Uterus (tissue), 4 donors: Measurements from ENCODE around the gene AKR1E2. TPM values are rescaled to one million over a fixed set of nuclear protein-coding genes. Genes with fewer than 3 reads are reported as not detected.

Experiments
- DNase-seq, 2 donors: peaks; one replicate each; pipeline ENCODE4 v3.0.0-alpha.2; 2019 to 2020
- H3K27ac ChIP-seq, 2 donors: fragments of 200-600 bp; sonication (generic); 1 replicate in 1 of 2; 2 replicates in 1 of 2; pipeline ENCODE4 v1.5.1; 2016 to 2018
- H3K27me3 ChIP-seq, 2 donors: fragments of 200-600 bp; sonication (generic); one replicate each; pipeline ENCODE4 v1.5.1; 2018 to 2019; ENCODE audit warnings: control low read depth in 1 of 2
- H3K36me3 ChIP-seq, 2 donors: fragments of 200-600 bp; sonication (generic); one replicate each; pipeline ENCODE4 v1.5.1; 2019; ENCODE audit warnings: control low read depth in 1 of 2
- H3K4me1 ChIP-seq, 2 donors: fragments of 200-600 bp; sonication (generic); one replicate each; pipeline ENCODE4 v1.5.1; 2018 to 2019; ENCODE audit warnings: control low read depth in 1 of 2
- H3K4me3 ChIP-seq, 2 donors: fragments of 200-600 bp; sonication (generic); 1 replicate in 1 of 2; 2 replicates in 1 of 2; pipeline ENCODE4 v1.5.1; 2018 to 2019; ENCODE audit warnings: mild to moderate bottlenecking in 1 of 2
- H3K9me3 ChIP-seq, 2 donors: fragments of 200-600 bp; sonication (generic); one replicate each; pipeline ENCODE4 v1.5.1; 2019; ENCODE audit warnings: control low read depth in 1 of 2
- POLR2A ChIP-seq, 2 donors: fragments of 450-650 bp; IDR thresholded peaks; one replicate each; pipeline ENCODE4 v1.6.1; 2016; ENCODE audit warnings: antibody characterized with exemption in 2 of 2, mild to moderate bottlenecking in 1 of 2, moderate library complexity in 1 of 2
- intact Hi-C: fragments of 100-400 bp; cut with DNase I; formaldehyde crosslinking; loops from one replicate; pipeline ENCODE4 v1.15.1; 2023; ENCODE audit warnings: low total_unique reads
- total RNA-seq, 4 donors: library from RNA; depleted of rRNA in 3 of 4; stranded (reverse); fragments of >200 nt in 3 of 4; gene quantifications; one replicate each; pipeline versions ENCODE4 v1.1.0 to v1.2.4, GENCODE V29; 2014 to 2023
- TF ChIP-seq, protein P1 (sequence below), 4 experiments: fragments of 200-600 bp in 2 of 4; fragments of 450-650 bp in 2 of 4; sonication (generic) in 2 of 4; IDR thresholded peaks; one replicate each; pipeline ENCODE4 v1.5.1; 2016 to 2019; ENCODE audit warnings: antibody characterized with exemption in 4 of 4, mild to moderate bottlenecking in 2 of 4, moderate library complexity in 1 of 4
- donor health status: DM: yes; HTN: yes; CAD: no.

Gene AKR1E2
- total RNA-seq, 4 donors from 2014 or later: 1.8 to 31.3 (median 16.1) TPM

DNA sequence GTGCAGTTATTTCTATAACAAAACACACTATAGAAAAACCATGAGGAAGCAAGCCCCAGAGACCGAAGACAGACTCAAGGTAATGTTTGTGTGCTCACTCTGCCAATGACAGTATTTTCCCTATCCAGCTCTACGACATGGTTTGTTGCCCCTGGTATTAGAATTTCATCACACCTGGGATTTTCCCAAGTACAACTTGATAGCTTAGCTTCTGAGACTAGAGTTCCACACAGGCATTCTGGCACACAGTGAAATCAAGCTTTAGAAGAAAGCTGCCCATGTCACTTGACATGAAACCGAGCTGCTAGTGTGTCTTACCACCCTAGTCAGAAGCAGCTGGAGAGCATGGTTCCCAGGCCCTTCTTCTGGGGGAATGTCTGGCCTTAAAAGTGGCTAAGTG lies 44.1 kb upstream of the AKR1E2 start:
- H3K4me3 ChIP-seq: no peak overlapping the region
- no peak overlapping the region for H3K27ac ChIP-seq
- intact Hi-C loops: no loop called here
- H3K27me3 ChIP-seq: no peaks in the 10 kb centered on the region
- no peaks in the 10 kb centered on the region for H3K9me3 ChIP-seq
- H3K36me3 ChIP-seq: no peaks in the 10 kb centered on the region
- no peak for DNase-seq
- H3K4me1 ChIP-seq: no peaks in the 10 kb centered on the region
- TF ChIP-seq, protein P1, sequence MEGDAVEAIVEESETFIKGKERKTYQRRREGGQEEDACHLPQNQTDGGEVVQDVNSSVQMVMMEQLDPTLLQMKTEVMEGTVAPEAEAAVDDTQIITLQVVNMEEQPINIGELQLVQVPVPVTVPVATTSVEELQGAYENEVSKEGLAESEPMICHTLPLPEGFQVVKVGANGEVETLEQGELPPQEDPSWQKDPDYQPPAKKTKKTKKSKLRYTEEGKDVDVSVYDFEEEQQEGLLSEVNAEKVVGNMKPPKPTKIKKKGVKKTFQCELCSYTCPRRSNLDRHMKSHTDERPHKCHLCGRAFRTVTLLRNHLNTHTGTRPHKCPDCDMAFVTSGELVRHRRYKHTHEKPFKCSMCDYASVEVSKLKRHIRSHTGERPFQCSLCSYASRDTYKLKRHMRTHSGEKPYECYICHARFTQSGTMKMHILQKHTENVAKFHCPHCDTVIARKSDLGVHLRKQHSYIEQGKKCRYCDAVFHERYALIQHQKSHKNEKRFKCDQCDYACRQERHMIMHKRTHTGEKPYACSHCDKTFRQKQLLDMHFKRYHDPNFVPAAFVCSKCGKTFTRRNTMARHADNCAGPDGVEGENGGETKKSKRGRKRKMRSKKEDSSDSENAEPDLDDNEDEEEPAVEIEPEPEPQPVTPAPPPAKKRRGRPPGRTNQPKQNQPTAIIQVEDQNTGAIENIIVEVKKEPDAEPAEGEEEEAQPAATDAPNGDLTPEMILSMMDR (IDR thresholded peaks at IDR 0.05): no peak
- no peak for TF ChIP-seq POLR2A (IDR thresholded peaks at IDR 0.05)

DNA sequence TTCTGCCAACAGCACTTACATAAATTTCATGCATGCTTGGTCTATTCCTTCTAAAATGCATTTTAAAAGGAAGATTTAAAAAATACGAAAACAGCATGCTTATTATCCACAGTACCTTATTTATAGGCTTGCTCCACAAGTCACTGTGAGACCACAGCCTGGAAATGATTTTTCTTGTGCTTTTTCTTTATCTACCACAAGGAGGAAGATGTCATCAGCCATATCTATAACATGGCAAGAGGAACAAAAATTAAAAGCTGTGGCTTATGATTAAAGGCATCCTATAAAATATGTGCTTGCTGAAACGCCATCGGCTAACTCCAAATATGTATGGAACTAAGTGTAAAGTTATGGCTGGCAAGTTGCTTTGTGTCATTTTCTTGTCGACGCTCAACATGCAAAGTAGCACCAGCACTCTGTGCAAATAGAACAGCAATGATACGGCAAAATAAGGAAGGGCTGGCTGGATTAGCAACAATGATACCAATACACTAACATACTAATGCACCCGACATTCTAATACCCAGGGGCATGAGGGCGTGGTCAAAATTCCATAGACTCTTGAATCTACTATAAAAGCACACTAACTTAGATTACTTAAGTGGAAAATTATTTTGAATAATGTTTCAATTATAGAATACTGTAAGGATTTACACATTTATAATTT lies 41.2 kb upstream of the AKR1E2 start:
- Histone ChIP-seq H3K9me3 (no peaks in the 10 kb centered on the region), H3K4me3 (no peak overlapping the region), H3K27ac (no peak overlapping the region), H3K4me1 (no peaks in the 10 kb centered on the region), H3K27me3 (peaks cover 0 to 3% of the 10 kb centered on the region in 2 donors), H3K36me3 (no peaks in the 10 kb centered on the region)
- TF ChIP-seq POLR2A (IDR thresholded peaks at IDR 0.05): no peak
- TF ChIP-seq, protein P1 (IDR thresholded peaks at IDR 0.05): no peak
- intact Hi-C loops: no loop called here
- no peak for DNase-seq

DNA sequence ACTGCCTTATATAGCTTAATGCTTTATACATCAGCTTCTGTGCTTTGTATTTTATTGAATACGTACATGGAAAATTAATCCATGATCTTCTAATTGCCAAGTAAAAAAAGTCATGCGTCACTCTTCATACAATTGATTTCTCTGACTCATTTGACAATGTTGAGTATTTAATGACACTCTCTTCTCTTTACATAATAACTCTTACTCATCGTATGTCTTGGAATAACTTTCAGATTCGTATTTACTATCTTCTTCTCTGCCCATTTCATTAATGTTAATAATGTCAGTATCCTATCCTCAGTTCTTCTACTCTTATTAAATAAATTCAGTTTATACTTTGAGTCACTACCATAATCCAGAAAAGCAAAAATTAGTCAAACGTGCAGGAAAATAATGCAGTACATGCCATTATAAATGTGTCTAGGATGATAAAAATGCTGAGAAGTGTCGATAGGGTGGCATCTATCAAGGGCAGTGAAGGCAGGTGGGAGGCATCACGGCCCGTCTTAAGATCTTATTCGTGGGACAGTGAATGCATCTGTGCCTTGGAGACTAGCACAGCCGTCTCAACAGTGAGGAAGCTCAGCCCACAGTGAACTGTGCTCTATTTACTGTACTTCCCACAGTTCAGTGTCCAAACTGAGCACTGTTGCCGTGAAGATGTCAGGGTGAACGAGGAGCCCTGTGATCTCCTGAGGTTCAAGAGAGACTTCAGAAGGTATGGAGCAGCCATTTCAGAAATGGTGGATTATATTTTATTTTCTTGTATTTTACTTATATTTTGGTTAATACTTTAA lies 39.8 kb upstream of the AKR1E2 start:
- no peak for DNase-seq
- H3K4me1 ChIP-seq: no peaks in the 10 kb centered on the region
- no peaks in the 10 kb centered on the region for H3K9me3 ChIP-seq
- H3K36me3 ChIP-seq: no peaks in the 10 kb centered on the region
- TF ChIP-seq, protein P1 (IDR thresholded peaks at IDR 0.05): no peak
- TF ChIP-seq POLR2A (IDR thresholded peaks at IDR 0.05): no peak
- H3K27ac ChIP-seq: no peak overlapping the region
- intact Hi-C loops: no loop called here
- no peak overlapping the region for H3K4me3 ChIP-seq
- H3K27me3 ChIP-seq: peaks cover 0 to 3% of the 10 kb centered on the region in 2 donors

DNA sequence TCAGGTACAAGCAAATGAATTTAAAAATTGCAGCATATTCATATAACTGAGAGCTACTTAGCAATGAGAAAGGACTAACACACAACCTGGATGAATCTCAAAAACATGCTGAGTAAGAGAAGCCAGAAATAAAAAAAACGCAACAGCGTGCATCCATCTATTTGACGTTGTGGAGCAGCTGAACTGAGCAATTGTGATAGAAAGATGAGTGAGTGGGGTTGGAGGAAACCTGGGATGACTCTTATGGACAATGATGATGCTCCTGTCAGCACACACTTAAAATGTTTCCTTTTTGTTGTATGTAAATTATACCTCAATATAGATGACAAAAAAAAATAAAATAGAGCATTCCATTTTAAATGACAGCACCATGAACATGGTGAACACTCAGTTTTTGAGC lies 36.0 kb upstream of the AKR1E2 start:
- intact Hi-C loops: no loop called here
- Histone ChIP-seq H3K27ac (no peak overlapping the region), H3K27me3 (peaks cover 0 to 3% of the 10 kb centered on the region in 2 donors), H3K9me3 (no peaks in the 10 kb centered on the region), H3K4me3 (no peak overlapping the region), H3K4me1 (no peaks in the 10 kb centered on the region), H3K36me3 (no peaks in the 10 kb centered on the region)
- TF ChIP-seq, protein P1 (IDR thresholded peaks at IDR 0.05): no peak
- TF ChIP-seq POLR2A (IDR thresholded peaks at IDR 0.05): no peak
- no peak for DNase-seq

DNA sequence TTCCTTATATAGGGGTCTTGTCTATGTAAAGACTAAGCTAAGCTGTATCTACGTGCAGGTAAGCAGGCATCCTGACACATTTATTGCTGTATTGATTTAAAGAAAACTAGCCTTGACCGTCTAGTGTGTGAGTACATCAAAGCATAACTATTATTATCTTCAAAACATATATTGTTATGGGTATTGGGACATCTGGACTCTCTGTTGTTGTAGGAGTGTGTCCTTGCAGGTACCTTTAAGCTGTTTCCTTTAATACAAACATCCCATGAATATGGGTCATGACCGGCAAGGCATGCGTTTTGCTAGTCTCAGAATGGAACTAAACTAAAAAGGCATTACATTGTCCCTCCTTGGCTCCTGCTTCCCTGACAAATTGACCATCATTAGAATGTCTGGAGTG lies 35.1 kb upstream of the AKR1E2 start:
- H3K4me3 ChIP-seq: no peak overlapping the region
- H3K27ac ChIP-seq: no peak overlapping the region
- no peaks in the 10 kb centered on the region for H3K36me3 ChIP-seq
- peaks cover 0 to 3% of the 10 kb centered on the region in 2 donors for H3K27me3 ChIP-seq
- H3K9me3 ChIP-seq: no peaks in the 10 kb centered on the region
- TF ChIP-seq, protein P1 (IDR thresholded peaks at IDR 0.05): no peak
- TF ChIP-seq POLR2A (IDR thresholded peaks at IDR 0.05): no peak
- H3K4me1 ChIP-seq: no peaks in the 10 kb centered on the region
- intact Hi-C loops: no loop called here
- no peak for DNase-seq
